ENCODE results near the gene MGST2. TPM values are rescaled to one million over a fixed set of nuclear protein-coding genes. Genes with fewer than 3 reads are reported as not detected.
A peak's percentile ranks its signal among the peaks of the same experiment; 100 is the strongest.

Gene MGST2
- total RNA-seq, 2 experiments from 2014 or later: 0.70 to 3.0 TPM

- H3K4me1 Mint-ChIP-seq (ENCODE audit: low read depth): no peaks in the 10 kb centered on the region
- no peaks in the 10 kb centered on the region for H3K27me3 Mint-ChIP-seq
- TF ChIP-seq CTCF (IDR thresholded peaks at IDR 0.05): no peak
- CTCF ChIA-PET: no interaction called here
- no peaks in the 10 kb centered on the region for H3K9me3 ChIP-seq (ENCODE audit: control insufficient read depth in 1 of 2, insufficient read depth in 1 of 2, low read length in 2 of 2)
- intact Hi-C loops (cut with DNase I, micrococcal nuclease): no loop called here
- no peak overlapping the region for H3K4me3 Mint-ChIP-seq
- POLR2A ChIA-PET: no interaction called here
- no peak for ATAC-seq (ENCODE audit: poor library complexity)
- peak in 2 of 14 experiments; percentile 31 to 34 for DNase-seq
- H3K9me3 Mint-ChIP-seq: no peaks in the 10 kb centered on the region
- H3K27me3 ChIP-seq (ENCODE audit: control insufficient read depth in 1 of 2, insufficient read depth in 2 of 2, low read length in 2 of 2): no peaks in the 10 kb centered on the region
- H3K27ac Mint-ChIP-seq: no peak overlapping the region
- H3K36me3 Mint-ChIP-seq (ENCODE audit: low read depth): peaks cover 14% of the 10 kb centered on the region
- H3K36me3 ChIP-seq (ENCODE audit: insufficient read depth, low read length): no peaks in the 10 kb centered on the region
- H3K4me1 ChIP-seq (ENCODE audit: insufficient read depth, low read length): no peaks in the 10 kb centered on the region
- H3K4me3 ChIP-seq (ENCODE audit: low read length): no peak overlapping the region
- H3K27ac ChIP-seq (ENCODE audit: low read depth in 1 of 2, low read length in 2 of 2): no peak overlapping the region
These were observed 10.0 kb downstream of the MGST2 start for GRCh38 chr4:139675651-139676050.

GRCh38 chr4:139676365-139676764, 10.7 kb downstream of the MGST2 start:
- Histone ChIP-seq H3K4me1 (ENCODE audit: insufficient read depth, low read length) (no peaks in the 10 kb centered on the region), H3K9me3 (ENCODE audit: control insufficient read depth in 1 of 2, insufficient read depth in 1 of 2, low read length in 2 of 2) (no peaks in the 10 kb centered on the region), H3K36me3 (ENCODE audit: insufficient read depth, low read length) (no peaks in the 10 kb centered on the region), H3K27me3 (ENCODE audit: control insufficient read depth in 1 of 2, insufficient read depth in 2 of 2, low read length in 2 of 2) (no peaks in the 10 kb centered on the region), H3K4me3 (ENCODE audit: low read length) (no peak overlapping the region), H3K27ac (ENCODE audit: low read depth in 1 of 2, low read length in 2 of 2) (no peak overlapping the region)
- H3K4me3 Mint-ChIP-seq: no peak overlapping the region
- ATAC-seq (ENCODE audit: poor library complexity): no peak
- ChIA-PET CTCF (no interaction called here), POLR2A (no interaction called here)
- no peaks in the 10 kb centered on the region for H3K27me3 Mint-ChIP-seq
- no peaks in the 10 kb centered on the region for H3K9me3 Mint-ChIP-seq
- H3K4me1 Mint-ChIP-seq (ENCODE audit: low read depth): no peaks in the 10 kb centered on the region
- no peak for TF ChIP-seq CTCF (IDR thresholded peaks at IDR 0.05)
- peaks cover 14% of the 10 kb centered on the region for H3K36me3 Mint-ChIP-seq (ENCODE audit: low read depth)
- H3K27ac Mint-ChIP-seq: no peak overlapping the region
- intact Hi-C loops (cut with DNase I, micrococcal nuclease): no loop called here
- no peak for DNase-seq

- ChIA-PET CTCF (no interaction called here), POLR2A (no interaction called here)
- H3K27ac ChIP-seq (ENCODE audit: low read depth in 1 of 2, low read length in 2 of 2): no peak overlapping the region
- DNase-seq (no peak), ATAC-seq (ENCODE audit: poor library complexity) (no peak)
- TF ChIP-seq CTCF (IDR thresholded peaks at IDR 0.05): no peak
- H3K9me3 Mint-ChIP-seq: no peaks in the 10 kb centered on the region
- no peaks in the 10 kb centered on the region for H3K4me1 ChIP-seq (ENCODE audit: insufficient read depth, low read length)
- H3K4me1 Mint-ChIP-seq (ENCODE audit: low read depth): no peaks in the 10 kb centered on the region
- no peaks in the 10 kb centered on the region for H3K36me3 ChIP-seq (ENCODE audit: insufficient read depth, low read length)
- H3K9me3 ChIP-seq (ENCODE audit: control insufficient read depth in 1 of 2, insufficient read depth in 1 of 2, low read length in 2 of 2): no peaks in the 10 kb centered on the region
- peaks cover 14% of the 10 kb centered on the region for H3K36me3 Mint-ChIP-seq (ENCODE audit: low read depth)
- H3K4me3 Mint-ChIP-seq: no peak overlapping the region
- H3K4me3 ChIP-seq (ENCODE audit: low read length): no peak overlapping the region
- intact Hi-C loops (cut with DNase I, micrococcal nuclease): no loop called here
- H3K27me3 ChIP-seq (ENCODE audit: control insufficient read depth in 1 of 2, insufficient read depth in 2 of 2, low read length in 2 of 2): no peaks in the 10 kb centered on the region
- no peak overlapping the region for H3K27ac Mint-ChIP-seq
- no peaks in the 10 kb centered on the region for H3K27me3 Mint-ChIP-seq
These were observed 11.4 kb downstream of the MGST2 start for GRCh38 chr4:139676913-139677585.

Data from CD4-positive, alpha-beta T cell (primary cell).